Measurements from ENCODE around the gene MYL2. TPM values are rescaled to one million over a fixed set of nuclear protein-coding genes. Genes with fewer than 3 reads are reported as not detected.

Gene MYL2
- total and polyA plus RNA-seq, 2 experiments from 2014 or later, result not detected

- TF ChIP-seq CTCF (conservative IDR thresholded peaks at IDR 0.05; ENCODE audit: low read depth in 2 of 2) (no peak), EZH2 (IDR thresholded peaks at IDR 0.05; ENCODE audit: low read depth, unreplicated experiment) (no peak), ZNF114 (CRISPR knock-in tag; IDR thresholded peaks at IDR 0.05) (no peak)
Observed at GRCh38 chr12:110930348-110931314, 10.3 kb upstream of the MYL2 start (continued).

GRCh38 chr12:110929818-110930217 is 9.4 kb upstream of the MYL2 start:
- no peaks in the 10 kb centered on the region for H3K27me3 ChIP-seq (ENCODE audit: insufficient read depth)
- Mint-ChIP-seq H3K4me1 (peaks cover 19% of the 10 kb centered on the region), H3K4me3 (no peak overlapping the region), H3K9me3 (peaks cover 5% of the 10 kb centered on the region; the same call in 2 of the 3 replicates), H3K27me3 (ENCODE audit: insufficient read depth, low read depth, poor library complexity) (peaks cover 11% of the 10 kb centered on the region), H3K27ac (no peak overlapping the region), H3K36me3 (ENCODE audit: low read depth) (peaks cover 4% of the 10 kb centered on the region; the same call in 1 of the 3 replicates)
- no peaks in the 10 kb centered on the region for H4K20me1 ChIP-seq (replicated peaks; ENCODE audit: insufficient read depth)
- no peaks in the 10 kb centered on the region for H3K36me3 ChIP-seq (ENCODE audit: insufficient read depth)
- no peak overlapping the region for H3K4me2 ChIP-seq
- ATAC-seq (no peak), DNase-seq (ENCODE audit: low spot score) (no peak)
- H3K79me2 ChIP-seq (replicated peaks; ENCODE audit: insufficient read depth), result no peaks in the 10 kb centered on the region
- no peaks in the 10 kb centered on the region for H3F3A ChIP-seq (replicated peaks; ENCODE audit: low read depth)
- no peaks in the 10 kb centered on the region for H3K9me2 ChIP-seq (ENCODE audit: insufficient read depth)
- H2AFZ ChIP-seq, result no peak overlapping the region
- no peaks in the 10 kb centered on the region; the same call in 1 of the 2 replicates for H3K4me1 ChIP-seq (ENCODE audit: insufficient read depth)
- no peak for TF ChIP-seq STAT1 (IDR thresholded peaks at IDR 0.05; ENCODE audit: unreplicated experiment)
- no peak for TF ChIP-seq ZNF114 (CRISPR knock-in tag; IDR thresholded peaks at IDR 0.05)
- TF ChIP-seq REST (IDR thresholded peaks at IDR 0.05; ENCODE audit: unreplicated experiment), result no peak
- TF ChIP-seq JUNB (IDR thresholded peaks at IDR 0.05; ENCODE audit: unreplicated experiment), result no peak
- H3K4me3 ChIP-seq, result no peak overlapping the region
- no peak overlapping the region for H3K27ac ChIP-seq (ENCODE audit: low read depth)
